Measurements from ENCODE around the gene NCOA3. TPM values are rescaled to one million over a fixed set of nuclear protein-coding genes. Genes with fewer than 3 reads are reported as not detected.

Gene NCOA3
- total and polyA plus RNA-seq, 2 of the 8 experiments (the other 6 are each of a cell fraction or from before 2014, with no cell fraction given): 7.9 to 24.7 TPM

DNA sequence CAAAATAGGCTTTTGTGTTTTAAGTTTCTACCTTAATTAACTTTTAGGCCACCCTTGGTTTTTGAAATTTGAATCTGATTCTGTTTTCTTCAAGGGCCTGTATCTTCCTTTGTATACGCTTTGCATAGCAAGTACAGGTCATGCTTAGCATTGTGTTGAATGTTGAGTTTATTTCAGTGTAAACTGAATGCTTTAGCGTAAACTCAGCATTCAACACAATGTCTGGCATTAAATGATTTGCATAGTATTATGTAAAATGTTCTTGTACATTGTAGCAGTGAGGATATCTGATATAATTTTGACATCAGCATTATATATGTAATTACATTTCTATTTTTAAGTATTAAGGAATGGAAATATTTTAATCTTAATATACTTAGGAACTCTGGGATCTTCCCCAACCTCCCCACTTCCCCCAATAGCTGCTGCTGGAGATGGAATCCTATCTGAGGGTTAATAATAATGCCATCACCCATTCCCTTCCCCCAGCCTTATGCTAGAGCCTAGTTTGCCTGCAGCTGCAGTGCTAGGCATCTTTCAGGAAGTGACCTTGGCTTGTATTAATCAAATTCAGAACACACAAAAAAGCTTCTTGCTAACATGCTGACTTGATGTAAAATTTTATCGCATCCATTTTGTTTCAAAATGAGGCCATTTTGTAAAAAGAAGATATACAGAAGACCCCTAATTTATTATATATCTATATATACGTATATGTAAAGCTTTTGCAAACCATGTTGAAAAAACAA is 73.1 kb downstream of the NCOA3 start (continued):
- TF ChIP-seq HDAC2 (IDR thresholded peaks at IDR 0.05; ENCODE audit: borderline replicate concordance in 1 of 2, low read depth in 2 of 2, low read length in 2 of 2): no peak
- TF ChIP-seq, protein P1, sequence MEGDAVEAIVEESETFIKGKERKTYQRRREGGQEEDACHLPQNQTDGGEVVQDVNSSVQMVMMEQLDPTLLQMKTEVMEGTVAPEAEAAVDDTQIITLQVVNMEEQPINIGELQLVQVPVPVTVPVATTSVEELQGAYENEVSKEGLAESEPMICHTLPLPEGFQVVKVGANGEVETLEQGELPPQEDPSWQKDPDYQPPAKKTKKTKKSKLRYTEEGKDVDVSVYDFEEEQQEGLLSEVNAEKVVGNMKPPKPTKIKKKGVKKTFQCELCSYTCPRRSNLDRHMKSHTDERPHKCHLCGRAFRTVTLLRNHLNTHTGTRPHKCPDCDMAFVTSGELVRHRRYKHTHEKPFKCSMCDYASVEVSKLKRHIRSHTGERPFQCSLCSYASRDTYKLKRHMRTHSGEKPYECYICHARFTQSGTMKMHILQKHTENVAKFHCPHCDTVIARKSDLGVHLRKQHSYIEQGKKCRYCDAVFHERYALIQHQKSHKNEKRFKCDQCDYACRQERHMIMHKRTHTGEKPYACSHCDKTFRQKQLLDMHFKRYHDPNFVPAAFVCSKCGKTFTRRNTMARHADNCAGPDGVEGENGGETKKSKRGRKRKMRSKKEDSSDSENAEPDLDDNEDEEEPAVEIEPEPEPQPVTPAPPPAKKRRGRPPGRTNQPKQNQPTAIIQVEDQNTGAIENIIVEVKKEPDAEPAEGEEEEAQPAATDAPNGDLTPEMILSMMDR (IDR thresholded peaks at IDR 0.05; ENCODE audit: control extremely low read depth in 1 of 3, insufficient read depth in 1 of 3, low read depth in 1 of 3, low read length in 3 of 3): no peak
- TF ChIP-seq, protein P2, sequence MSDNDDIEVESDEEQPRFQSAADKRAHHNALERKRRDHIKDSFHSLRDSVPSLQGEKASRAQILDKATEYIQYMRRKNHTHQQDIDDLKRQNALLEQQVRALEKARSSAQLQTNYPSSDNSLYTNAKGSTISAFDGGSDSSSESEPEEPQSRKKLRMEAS (IDR thresholded peaks at IDR 0.05): no peak
- no peak for TF ChIP-seq JUND (IDR thresholded peaks at IDR 0.05; ENCODE audit: low read length)
